Heart left ventricle (tissue), 13 donors: Measurements from ENCODE around the gene SIVA1.

Source experiments
- CTCF ChIP-seq, 12 donors: fragments of 200-600 bp; sonication (generic) in 4 of 12; IDR thresholded peaks; one replicate each; pipeline versions ENCODE4 v1.5.0 to v1.8.0; 2018 to 2022; ENCODE audit warnings: antibody characterized with exemption in 12 of 12, mild to moderate bottlenecking in 5 of 12
- POLR2A ChIP-seq, 2 donors: fragments of 450-650 bp; IDR thresholded peaks; one replicate each; pipeline ENCODE4 v1.6.1; 2017; ENCODE audit warnings: antibody characterized with exemption in 2 of 2, mild to moderate bottlenecking in 2 of 2, moderate library complexity in 2 of 2
- donor health status: ischemic (EF 13 %, LVEDD 7.1; RV severe dilation, severe dysfunction).
- donor health status: DM: no; HTN: yes; CAD: no.
- donor health status: DM: no; HTN: no; CAD: no.
- donor health status: ischemic (EF 25% LVEDD 6.9; RV normal size, moderate dysfunction).
- donor health status: ischemic (EF 25% LVEDD 5.7; RV mildly dilated, moderate dysfunction).
- donor health status: ischemic (EF 35%, LVEDD 5.7; RV mildly dilated, moderate dysfunction).
- donor health status: nonischemic (EF 11% LVEDD 7.7; RV severe dilation, severe dysfunction).
- donor health status: DM: yes; HTN: yes; CAD: no.
- donor health status: PGD.
- donor health status: ischemic (EF 29% LVEDD 5.4; RV normal size, mild dysfunction).
- donor health status: nonischemic (EF 23%, LVEDD 6.1; RV moderate dilation, normal function).

GRCh38 chr14:104730487-104730886, 22.5 kb upstream of the SIVA1 start:
- TF ChIP-seq CTCF (IDR thresholded peaks at IDR 0.05) = no peak
- TF ChIP-seq POLR2A (IDR thresholded peaks at IDR 0.05) = no peak
